NCI-H345 treated with DMSO at 0.1 percent for 48 hours (cell line): ENCODE data around the gene CHRNA9.

Experiments used
- DNase-seq: peaks from one replicate; lab custom pipeline; 2025; ENCODE audit not compliant: unreplicated experiment; lab: John Stamatoyannopoulos, UW

The CHRNA9 gene

DNA sequence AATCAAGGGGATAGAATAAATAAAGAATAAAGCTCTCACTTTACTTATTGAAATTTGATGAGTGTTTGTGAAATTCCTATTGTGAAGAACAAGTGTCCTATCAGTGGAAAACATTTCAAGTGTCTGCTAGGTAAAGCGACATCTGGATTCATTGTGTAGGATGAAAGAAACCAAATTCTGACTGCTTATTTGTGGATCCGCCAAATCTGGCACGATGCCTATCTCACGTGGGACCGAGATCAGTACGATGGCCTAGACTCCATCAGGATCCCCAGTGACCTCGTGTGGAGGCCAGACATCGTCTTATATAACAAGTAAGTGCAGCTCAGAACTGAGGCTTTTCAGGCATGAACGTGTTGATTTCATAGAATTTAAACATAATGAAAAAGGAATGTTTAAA, 1.9 kb downstream of the CHRNA9 start:
- peak; percentile 44 for DNase-seq

DNA sequence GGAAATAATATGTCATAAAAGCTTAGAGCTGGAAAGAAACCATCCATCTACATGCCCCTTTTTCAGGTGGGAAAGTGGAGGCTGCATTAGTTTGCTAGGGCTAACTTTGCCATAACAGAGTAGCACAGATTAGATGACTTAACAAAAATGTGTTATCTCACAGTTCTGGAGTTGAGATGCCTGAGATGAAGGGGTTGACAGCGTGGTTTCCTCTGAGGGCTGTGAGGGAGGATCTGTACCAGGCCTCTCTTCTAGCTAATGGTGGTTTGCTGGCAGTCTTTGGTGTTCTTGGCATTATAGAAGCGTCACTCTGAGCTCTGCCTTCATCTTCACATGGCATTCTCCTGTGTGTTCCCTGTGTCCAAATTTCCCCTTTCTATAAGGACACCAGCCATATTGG, 2.4 kb downstream of the CHRNA9 start:
- DNase-seq, result no peak

DNA sequence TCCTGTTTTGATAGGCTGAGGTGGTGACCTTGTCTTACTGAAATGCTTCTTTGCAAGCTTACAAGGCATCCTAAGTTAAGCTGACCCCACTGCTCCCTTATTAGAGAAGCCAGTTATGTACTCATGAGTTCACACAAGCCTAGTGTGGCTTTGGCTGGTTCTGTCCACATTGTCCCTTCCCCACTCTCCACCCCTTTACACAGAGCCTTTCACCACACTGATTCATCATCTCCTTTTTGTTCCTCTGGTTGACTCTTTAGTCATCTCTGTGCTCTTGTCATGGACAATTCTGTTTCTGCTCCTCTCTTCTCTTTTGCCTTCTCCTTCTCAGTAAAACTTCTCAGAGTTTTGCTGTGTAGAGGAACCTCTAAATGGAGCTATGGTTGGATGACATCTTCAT, 4.9 kb downstream of the CHRNA9 start:
- DNase-seq, result no peak

- DNase-seq, result no peak
These were observed 12.3 kb downstream of the CHRNA9 start for GRCh38 chr4:40347472-40347871.

GRCh38 chr4:40348000-40348399, 12.9 kb downstream of the CHRNA9 start:
- no peak for DNase-seq

DNA sequence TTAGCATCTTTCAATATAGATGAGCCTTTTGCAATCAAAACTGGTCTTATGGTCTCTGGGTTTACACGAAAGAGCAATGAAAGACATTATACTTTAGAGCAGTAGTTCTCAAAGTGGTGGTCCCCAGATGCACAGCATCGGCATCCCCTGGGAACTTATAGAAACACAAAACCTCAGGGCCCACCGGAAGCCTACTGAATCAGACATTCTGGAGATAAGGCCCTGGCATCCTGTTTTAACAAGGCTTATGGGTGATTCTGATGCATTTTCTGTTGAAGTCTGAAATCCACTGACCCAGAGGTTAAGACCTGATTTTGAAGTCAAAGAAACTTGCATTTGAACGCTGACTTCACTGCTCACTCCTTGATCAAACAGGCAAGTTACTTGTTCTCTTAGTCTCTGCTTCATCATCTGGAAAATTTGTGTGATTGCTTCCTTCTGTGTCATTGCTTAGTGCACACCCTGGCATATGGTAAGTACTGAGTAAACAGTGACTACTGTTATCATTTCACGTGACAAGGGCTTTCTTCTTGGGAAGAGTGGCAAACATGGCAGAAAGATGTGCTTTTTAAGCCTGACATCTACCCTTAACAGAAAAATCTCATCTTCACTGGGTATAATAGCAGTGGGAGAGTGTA, 14.5 kb downstream of the CHRNA9 start:
- no peak for DNase-seq

DNA sequence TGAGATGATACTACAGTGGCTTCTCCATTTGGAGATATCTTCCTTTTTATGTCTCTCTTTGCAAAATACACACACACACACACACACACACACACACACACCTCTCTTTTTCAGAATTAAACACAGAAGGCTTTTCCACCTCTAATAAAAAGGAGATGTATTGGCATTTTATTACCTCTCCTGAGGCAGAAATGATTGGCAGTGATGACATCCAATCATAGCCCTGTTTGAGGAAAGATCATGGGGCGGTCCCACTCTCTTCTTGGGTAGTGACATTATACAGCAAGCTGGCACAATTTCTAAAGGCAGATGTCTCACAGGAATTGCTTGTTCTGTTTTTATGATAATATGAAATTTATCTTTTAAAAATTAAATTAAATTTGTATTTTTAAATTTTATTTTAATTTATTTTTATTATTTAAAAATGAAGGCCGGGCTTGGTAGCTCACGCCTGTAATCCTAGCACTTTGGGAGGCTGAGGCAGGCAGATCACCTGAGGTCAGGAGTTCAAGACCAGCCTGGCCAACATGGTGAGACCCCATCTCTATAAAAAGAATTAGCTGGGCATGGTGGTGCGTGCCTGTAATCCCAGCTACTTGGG, 15.6 kb downstream of the CHRNA9 start:
- no peak for DNase-seq

DNA sequence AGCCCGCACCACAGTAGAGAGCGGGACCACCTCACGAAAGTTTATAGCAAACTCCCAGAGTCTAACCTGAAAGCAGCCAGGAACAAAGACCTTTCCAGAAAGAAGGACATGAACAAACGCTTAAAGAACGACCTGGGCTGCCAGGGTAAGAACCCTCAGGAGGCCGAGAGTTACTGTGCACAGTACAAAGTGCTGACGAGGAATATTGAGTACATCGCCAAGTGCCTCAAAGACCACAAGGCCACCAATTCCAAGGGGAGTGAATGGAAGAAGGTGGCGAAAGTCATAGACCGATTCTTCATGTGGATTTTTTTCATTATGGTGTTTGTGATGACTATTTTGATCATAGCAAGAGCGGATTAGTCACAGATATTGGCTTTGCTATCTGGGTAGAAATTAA, 19.0 kb downstream of the CHRNA9 start:
- DNase-seq, result no peak

DNA sequence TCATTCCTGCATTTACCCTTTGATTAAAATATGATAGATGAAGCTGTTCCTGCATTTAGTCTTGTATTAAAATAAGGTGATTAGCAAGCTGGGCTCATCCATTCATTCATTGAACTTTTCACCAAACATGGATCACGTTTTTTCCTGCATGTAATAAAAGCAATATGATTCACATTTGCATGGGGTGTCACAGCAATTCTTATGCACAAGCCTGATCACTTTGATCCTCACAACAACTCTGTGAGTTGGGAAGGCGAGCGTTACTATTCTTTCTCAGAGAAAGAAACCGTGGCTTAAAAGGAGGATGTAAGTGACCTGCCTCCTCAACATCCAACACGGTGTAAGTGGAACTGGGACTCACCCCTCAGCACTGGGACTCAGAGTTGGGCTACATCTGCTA, 20.0 kb downstream of the CHRNA9 start:
- no peak for DNase-seq

- DNase-seq, result no peak
These were observed 22.6 kb downstream of the CHRNA9 start for GRCh38 chr4:40357738-40358137.

DNA sequence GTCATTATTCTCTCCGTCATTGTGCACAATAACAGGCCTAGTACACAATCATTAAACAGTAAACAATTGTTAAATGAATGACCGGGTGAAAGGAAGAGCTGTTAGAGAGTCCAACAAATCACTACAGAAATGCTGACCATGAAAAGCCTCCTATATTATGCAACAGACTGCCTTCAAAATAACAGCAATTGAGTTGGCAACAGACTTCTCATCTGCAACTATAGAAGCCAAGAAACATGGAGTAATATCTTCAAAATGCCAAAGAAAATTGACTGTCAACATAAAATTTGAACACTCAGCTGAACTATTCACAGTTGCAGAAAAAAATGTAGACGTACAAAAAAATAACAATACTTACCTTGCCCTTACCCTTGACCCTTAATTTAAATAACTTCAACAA, 26.2 kb downstream of the CHRNA9 start:
- no peak for DNase-seq

GRCh38 chr4:40363382-40363920, 28.3 kb downstream of the CHRNA9 start:
- DNase-seq, result no peak

DNA sequence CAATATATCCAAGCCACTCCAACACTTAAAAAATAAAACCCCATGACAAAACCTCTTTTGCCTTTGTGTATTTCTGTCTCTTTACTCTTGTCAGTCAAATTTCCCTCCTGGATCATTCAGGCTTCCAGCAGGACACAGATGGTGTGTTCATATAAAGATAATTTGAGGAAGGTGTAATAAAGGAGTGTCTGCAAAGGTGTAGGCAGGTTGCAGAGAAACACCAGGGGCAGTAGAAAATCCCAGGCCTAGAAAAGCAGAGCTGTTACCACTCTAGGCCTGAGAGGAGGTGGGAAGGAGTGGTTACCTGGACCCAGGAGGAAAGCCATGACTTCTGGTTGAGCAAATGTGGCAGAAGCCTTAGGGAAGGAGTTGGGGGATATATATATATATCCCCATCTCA, 28.8 kb downstream of the CHRNA9 start:
- peak; percentile 2 for DNase-seq

DNA sequence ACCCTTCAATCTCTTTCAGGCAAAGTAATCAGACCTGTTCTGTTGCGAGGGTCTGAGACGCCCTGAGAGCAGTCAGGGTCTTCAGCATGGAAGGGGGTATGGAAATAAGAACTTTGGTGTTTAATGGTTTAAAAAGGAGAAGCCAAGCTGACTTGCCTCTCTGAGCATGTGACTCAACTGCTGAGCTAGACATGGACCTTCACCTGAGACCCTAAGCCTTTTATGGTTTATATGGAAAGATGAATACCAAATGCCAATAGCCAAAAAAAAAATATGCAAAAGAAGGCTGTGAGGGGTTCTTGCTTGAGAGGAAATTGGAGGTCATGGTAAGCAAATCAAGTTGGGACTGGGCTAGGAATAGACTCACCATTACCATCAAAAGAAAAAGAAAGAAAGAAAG, 30.6 kb downstream of the CHRNA9 start:
- no peak for DNase-seq

GRCh38 chr4:40367451-40367850, 32.3 kb downstream of the CHRNA9 start:
- no peak for DNase-seq

DNA sequence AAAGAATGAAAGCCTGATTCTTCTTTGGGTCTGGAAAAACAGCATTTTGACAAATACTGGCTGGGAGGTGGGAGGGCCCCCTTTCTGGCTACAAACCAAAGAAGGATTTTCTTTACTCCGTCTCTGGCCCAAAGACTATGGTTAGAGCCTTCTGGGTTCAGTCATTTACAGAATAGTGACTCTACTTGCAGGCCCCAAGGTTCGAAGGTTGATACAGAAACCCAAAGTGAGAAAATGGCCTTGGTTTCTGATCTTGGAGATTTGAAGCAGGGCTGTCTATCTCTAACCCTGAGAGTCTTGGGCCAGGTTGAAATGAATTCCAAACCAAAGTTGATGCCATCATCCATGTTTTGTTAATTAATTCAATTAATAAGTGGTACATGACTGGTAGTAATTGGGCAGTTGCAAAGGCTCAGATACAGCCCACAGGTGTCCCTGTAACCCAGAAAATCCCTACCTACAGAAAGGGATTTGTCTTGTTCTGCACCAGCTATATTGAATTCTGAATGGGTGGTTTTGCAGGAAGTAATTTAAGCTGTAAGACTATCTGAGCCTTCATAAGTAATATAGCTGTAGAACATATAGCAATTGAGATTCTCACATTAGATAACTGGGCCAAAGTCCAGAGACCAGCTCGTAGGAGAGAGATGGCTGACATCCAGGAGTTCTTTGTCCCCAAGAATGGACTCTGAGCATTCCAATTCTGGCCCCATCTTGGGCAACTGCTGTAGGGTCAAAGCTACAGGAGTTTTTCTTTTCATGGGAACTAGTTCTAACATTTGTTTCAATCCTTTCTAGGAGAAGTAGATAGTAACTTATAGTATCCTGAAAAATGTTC, 34.5 kb downstream of the CHRNA9 start:
- no peak for DNase-seq

- no peak for DNase-seq
These were observed 37.5 kb downstream of the CHRNA9 start for GRCh38 chr4:40372651-40373050.

- no peak for DNase-seq
These were observed 38.5 kb downstream of the CHRNA9 start for GRCh38 chr4:40373636-40374035.

- DNase-seq, result no peak
These were observed 40.0 kb downstream of the CHRNA9 start for GRCh38 chr4:40375095-40375494.

DNA sequence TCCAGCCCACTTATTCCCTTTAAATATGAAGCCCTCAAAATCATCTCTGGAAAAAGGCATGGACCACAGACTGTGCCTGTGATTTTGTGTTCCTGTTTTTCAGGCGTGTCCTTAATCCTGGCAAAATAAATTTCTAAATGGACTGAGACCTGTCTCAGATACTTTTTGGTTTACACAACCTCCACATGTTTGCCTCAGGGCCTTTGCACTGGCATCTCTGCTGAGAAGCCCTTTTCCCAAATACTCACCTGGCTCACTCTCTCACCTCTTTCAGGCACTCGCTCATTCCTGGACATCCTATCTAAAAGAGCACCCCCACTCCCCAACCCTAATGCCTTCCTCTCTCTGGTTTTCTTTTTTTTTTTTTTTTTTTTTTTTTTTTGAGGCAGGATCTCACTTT, 40.5 kb downstream of the CHRNA9 start:
- DNase-seq, result no peak

- DNase-seq, result no peak
These were observed 42.6 kb downstream of the CHRNA9 start for GRCh38 chr4:40377512-40378365.
